ACHN (cell line): Measurements from ENCODE around the gene KRT8.

Source experiments
- DNase-seq: peaks from one replicate; pipeline ENCODE4 v3.0.0-alpha.2; 2015
- in situ Hi-C: cut with HindIII; loops from 2 replicates; pipeline ENCODE4 v1.10.0; 2017; ENCODE audit warnings: low sequenced_read_pairs, low pct_ligation_motif_present, low pct_unique_long_range_greater_than_20kb

The KRT8 gene

DNA sequence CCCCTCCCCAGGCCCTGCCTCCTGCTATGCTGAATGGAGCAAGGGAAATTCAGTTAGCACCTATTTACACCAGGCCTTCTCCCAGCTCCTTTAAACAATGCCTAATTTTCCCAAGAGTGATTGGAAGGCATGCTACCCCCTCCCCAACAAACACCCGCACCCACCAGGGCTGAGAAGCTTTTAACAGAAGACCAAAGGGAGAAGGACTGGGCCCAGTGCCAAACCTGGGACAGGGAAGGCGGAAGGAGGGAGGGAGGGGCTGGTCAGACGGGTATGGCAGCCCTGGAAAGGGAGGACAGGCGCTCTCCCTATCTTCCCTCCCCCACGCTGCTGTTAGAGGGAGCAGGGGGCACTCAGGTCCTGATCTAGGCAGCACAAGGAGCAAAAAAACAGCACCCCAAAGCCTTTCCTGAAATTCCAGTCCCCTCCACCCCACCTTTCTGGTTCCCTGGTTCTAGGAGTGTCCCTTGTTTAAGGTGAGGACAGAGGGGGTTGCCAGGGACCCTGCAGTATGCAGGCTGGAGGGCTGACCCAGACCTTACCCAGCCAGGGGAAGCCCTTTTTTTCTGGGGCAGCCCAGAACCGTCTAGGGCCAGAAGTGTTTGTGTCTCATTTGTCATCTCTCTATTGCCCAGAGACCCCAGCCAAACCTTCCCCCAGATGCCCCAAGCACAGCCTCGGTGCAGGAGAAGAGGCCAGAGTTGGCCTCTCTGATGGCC, 2.4 kb upstream of the KRT8 start:
- DNase-seq = no peak
- in situ Hi-C loops = no loop called here

DNA sequence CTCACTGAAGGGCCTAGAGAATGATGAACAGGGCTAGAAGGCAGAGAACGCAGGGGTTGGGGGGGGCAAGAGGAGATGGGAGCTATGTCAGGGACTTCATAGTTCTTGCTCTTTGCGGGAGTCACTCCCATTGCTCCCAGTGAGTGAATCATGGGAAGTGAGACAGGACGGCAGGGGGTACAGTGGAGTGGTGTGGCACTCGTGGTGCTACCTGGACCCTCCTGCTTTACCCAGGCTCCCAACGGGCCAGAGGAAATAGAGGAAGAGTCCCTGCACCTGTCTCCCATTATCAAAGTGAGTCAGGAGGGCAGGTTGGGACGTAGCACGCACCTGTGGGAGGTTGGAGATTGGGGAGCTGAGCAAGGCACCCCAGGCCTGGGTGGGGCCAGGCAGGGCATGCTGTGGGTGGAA, 1.3 kb upstream of the KRT8 start:
- no peak for DNase-seq
- in situ Hi-C loops = no loop called here

DNA sequence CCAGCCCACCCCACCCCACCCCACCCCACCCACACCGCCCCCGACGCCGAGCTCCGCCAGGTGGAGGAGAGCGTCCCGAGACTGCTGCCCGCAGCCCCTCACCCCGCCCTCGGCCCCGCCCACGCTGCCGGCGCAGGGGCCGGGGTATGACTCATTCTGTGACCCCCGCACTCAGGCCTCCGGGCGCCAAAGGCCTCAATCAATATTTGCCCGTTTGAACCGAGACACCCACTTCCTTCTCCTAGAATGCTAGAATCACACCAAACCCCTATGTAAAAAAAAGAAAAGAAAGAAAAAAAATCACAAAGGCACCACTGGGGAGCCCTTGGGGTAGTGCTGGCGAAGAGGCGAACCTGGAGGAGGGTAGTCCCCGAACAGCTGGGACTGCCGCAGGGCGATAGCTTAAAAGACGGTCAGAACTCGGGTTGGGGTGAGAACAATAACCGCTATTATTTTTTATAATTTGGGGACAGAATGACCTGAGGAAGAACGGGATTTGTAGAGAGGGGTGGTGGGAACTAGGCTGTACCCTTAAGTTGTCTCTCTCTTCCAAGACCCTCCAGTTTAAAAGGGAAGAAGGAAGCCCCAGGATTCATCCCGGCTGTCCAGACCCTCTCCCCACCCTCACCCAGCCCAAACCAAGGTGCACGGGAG, 894 bp downstream of the KRT8 start:
- in situ Hi-C loops = no loop called here

DNA sequence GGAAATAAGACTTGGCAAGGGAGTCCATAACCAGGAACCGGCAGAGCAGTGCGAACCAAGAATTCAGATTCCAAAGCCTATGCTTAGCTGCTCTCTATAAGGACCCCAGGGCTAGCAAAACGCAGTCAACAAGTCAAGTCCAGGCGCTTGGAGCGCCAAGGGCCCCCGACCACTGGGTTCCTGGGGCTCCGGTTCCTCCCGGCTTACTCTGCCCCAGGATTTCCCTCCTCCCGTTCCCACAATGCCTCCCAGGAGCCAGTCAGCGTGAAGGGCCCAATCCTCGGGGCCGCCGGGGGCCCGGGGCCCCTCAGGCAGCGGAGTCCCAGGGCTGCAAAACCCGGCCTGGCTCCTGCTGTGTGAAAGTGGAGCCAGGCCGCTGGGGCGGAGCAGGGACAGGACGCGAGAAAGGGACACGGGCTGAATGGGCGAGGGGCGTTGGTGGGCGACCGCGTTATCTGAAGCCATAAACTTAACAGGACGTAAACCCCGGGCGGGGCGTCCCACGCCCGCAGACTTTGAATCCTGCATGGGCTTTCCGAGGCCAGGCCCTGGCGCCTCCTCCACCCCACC, 1.5 kb downstream of the KRT8 start:
- DNase-seq = peak; percentile 89
- in situ Hi-C loops = no loop called here

More for the DNA sequence above, 894 bp downstream of the KRT8 start:
- DNase-seq = peak; percentile 82

DNA sequence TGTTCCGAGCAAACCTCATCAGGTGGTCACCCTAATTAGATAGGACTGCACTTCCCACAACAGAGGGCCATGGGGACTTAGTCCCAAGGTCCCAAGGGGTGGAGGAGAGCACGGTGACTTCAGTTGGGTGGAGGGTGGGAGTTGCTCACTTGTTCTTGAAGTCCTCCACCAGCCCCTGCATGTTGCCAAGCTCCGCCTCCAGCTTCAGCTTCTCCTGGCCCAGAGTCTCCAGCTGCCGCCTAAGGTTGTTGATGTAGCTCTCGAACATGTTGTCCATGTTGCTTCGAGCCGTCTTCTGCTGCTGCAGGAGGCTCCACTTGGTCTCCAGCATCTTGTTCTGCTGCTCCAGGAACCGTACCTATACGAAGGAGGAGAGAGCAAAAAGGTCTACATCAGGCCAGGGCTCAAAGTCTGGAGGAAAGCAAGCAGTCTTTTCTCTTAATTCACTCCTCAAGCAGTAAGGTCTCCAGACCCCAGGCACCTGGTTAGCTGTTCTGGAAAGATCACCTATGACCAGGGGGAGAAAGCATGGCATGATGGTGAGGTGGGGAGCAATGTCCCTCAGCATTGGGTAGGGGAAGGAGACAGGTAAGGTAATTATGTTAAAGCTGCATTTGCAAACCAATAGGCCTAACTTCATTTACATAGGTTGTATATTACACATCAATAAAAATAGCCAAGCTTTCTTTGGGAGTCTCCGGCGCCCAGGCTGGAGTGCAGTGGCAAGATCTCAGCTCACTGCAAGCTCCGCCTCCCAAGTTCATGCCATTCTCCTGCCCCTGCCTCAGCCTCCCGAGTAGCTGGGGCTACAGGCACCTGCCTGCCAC, 2.9 kb downstream of the KRT8 start:
- in situ Hi-C loops = no loop called here
- DNase-seq = no peak

DNA sequence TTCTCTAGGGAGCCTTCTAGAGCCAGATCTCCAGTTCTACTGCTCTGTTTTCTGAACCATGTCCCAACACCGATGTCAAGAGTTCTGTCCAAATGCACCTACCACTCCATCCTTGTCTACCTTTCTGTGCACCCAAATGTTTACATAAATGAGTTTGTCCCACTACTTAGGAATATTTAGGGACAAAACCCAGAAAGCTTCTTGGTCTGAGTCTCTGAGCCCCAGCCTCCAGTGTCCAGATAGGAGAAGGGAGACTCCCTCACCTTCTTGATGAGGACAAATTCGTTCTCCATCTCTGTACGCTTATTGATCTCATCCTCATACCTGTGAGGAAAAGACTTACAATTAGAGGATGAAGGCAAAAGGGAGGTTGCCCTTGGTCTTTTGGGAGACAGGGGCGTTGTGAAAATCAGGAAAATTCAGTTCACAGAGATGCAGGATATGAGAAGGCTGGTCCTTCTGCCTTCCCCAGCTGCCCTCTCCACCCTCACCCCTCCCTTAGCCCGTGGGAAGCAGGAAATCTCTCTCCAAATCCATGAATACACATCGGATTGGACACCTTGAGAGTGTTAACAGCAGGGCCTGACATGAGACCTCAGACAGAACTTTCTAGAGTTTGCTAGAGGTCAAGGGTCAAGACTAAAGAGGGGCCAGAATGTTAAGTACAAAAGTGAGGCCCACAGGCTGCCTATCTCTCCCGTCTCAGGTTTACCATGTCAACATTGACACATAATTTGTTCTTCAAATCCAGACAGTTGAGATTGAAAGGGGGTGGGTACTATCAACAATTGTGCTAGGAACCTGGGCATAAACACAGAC, 3.8 kb downstream of the KRT8 start:
- DNase-seq = no peak
- in situ Hi-C loops = no loop called here

DNA sequence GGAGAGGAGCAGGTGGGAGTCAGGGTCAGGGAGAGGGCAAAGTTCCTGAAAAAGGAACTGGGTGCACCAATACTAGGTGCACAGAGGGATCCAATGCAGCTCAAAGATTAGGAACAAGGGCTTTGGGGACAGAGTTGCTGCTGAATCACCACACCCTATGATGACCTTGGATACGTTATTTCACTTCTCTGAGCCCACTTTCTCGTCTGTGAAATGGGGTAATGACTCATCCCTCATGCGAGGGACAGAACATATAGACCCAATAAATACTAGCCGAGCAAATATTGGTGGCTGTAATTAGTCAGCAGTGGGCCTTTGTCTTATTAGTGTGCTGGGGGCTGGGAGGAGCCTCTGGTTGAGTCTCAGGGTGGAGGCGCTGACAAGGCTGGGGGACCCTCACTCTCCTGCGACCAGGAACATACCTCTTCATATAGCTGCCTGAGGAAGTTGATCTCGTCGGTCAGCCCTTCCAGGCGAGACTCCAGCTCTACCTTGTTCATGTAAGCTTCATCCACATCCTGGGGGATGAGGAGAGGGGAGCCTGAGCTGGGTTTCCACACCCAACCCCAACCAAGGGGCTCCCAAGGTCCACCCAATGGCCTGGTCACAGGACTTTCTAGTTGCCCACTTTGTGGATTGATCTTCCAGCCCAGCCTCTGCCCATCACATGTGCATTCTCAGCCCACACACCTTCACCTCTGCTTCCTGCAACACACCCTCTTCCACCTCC, 4.5 kb downstream of the KRT8 start:
- in situ Hi-C loops = no loop called here
- no peak for DNase-seq

DNA sequence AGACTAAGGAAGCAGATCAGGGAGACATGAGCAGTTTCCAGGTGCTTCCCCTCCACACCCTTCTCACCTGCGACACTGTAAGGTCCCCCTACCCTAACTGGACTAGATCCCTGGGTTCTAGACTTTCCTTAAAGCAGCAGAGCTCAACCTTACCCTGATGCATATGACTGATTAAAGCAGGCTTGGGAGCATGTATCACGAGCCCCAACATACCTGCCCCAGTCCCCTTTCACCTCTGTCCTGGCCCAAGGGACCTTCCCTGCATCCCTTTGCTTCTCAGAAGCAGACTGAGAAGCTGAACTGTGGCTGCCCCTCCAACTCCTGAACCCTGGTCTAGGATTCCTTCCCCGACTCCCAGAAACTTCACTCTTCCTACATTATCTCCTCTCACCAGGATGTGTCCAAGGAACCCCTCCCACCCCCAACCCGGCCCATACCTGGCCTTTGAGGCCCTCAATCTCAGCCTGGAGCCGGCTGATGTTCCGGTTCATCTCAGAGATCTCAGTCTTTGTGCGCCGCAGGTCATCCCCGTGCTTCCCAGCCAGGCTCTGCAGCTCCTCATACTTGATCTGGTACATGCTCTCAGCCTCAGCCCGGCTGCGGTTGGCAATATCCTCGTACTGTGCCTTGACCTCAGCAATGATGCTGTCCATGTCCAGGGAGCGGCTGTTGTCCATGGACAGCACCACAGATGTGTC, 5.4 kb downstream of the KRT8 start:
- in situ Hi-C loops = loop anchor here (25.0 kb wide), 1 partner anchor 88 kb away; no protein-coding TSS in a partner anchor
- no peak for DNase-seq

DNA sequence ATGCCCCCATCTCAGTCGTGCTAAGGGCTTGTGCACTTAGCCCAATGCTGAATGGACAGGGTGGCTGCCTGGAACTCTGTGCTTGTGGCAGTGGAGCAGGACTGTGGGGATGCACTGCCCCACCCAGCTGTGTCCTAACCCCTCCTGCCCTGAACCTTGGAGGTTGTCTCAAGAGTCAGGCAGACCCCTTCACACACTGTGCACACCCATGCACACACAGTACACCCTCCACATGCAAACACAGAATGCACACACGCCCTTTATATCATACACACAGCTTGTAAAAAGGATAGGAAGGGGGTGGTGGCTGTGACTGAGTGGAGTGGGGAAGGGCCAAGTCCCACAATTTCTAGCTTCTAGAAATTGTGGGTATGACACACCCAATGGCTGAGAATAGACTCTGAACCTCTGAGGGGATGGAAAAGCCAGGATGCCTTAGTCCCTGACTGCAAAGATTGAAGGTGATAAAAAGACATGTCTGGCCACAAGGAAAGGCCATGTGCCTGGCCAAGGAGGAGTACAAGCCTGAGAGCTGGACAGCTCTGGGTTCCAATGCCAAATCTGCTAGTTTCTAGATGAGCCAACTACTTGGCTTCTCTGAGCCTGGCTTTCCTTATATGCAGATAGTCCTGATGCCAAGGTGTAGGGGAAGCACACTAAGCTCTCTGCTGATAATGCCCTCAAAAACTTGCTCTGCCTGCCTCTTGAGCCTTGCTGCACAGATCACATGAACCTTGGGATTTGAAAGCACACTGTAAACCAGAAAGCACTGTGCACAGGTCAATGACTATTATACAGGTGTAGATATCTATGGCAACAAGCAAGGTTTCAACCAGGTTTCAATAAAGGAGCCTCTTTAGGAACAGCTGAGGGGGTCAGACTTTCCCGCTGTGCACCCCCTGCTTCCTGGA, 8.4 kb downstream of the KRT8 start:
- no peak for DNase-seq
- in situ Hi-C loops = loop anchor here (25.0 kb wide), 1 partner anchor 91 kb away; no protein-coding TSS in a partner anchor

DNA sequence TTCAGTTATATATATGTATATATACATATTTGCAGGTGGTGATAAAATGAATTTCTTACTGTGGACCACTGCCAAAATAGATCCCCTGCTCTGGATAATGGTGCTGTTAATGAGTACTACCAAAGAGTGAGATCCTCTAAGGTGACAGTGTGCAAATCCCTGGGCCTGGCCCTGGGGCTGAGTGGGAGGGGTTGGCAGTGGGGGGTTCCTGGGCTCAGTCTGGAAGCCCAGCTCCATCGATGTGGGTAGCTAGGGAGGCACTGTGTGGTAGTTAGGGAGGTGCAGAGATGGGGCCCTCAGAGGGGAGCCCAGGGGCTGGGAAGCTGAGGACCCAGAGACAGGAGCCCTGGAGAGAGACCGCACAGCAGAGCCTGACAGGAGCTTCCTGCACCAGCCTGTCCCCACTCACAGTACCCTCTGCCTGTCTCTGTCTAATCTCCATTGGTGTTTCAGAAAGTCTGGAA, 9.1 kb downstream of the KRT8 start:
- DNase-seq = peak; percentile 29
- in situ Hi-C loops = loop anchor here (25.0 kb wide), 1 partner anchor 92 kb away; no protein-coding TSS in a partner anchor

DNA sequence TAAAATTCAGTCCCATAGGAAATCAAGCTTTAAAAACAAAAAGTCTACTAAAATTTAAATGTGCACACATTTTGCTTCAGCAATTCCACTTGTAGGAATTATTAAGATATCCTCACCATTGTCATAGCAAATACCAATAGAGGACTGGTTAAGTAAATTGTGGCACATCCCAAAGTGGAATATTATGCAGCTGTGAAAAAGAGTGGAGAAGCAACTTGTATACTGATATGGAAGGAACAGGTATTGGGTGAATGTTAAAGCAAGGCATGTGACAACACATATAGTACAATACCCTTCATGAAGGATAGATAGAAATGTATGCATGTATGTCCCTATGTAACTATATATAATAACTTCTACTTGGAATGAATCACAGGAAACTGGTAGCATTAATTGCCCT, 11.9 kb downstream of the KRT8 start:
- in situ Hi-C loops = loop anchor here (25.0 kb wide), 1 partner anchor 94 kb away; no protein-coding TSS in a partner anchor
- no peak for DNase-seq

DNA sequence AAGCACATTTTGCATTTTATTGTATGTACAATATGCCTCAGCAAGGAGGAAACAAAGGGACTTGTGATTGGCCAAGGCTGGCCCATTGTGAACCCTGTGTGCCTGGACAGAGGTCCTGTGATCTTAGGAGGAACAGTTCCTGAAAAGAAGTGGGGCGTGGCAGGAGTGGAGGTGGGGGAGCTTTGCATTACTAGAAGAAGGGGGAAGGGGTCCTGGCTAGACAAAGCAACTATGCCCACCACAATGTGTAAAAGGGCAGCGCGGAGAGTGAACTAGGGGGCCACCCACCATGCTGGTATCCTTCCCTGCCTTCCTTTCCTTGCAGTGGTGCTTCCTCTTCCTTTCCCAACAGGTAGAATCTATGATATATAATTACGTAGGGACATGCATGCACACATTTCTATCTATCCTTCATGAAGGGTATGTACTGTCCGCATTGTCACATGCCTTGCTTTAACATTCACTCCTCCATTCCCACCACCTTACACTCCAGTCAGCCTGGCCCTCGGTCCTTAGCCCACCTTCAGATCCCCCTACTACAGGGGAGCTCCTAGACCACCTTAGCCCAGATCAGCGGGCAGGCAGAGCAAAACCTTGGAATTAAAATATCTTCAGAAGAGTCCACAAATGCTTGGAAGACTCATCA, 12.5 kb downstream of the KRT8 start:
- no peak for DNase-seq
- in situ Hi-C loops = loop anchor here (25.0 kb wide), 1 partner anchor 95 kb away; no protein-coding TSS in a partner anchor

DNA sequence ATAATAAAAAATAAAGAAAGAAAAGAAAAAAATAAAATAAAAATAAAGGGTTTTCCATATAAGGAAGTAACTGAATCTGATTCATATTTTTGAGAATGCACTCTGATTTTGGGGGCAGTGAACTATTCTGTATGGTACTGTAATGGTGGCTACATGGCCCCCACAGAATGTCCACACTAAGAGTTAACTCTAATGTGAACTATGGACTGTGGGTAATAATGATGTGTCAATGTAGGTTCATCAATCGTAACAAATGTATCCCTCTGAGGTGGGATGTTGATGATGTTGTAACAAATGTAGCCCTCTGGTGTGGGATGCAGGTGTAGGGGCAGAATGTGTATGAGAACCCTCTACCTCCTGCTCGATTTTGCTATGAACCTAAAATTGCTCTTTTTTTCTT, 13.8 kb downstream of the KRT8 start:
- in situ Hi-C loops = loop anchor here (25.0 kb wide), 1 partner anchor 96 kb away; no protein-coding TSS in a partner anchor
- no peak for DNase-seq

DNA sequence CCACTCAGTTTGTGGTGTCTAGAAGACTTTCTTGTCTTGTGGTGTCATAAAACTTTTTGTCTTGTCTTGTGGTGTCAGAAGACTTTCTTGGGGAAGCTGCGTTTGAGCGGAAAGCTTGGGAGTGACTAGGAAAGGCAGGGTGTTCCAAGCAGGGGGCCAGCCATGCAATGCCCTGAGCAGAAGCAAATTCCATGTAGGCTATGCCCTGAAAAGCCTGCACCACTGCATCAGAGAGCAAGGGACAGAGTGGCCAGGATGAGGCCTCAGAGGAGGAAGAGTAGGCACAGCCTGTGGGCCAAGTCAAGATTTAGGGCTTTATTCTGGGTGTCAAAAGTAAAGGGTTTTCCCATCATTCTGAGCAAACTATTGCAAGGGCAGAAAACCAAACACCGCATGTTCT, 14.5 kb downstream of the KRT8 start:
- DNase-seq = no peak
- in situ Hi-C loops = loop anchor here (25.0 kb wide), 1 partner anchor 97 kb away; no protein-coding TSS in a partner anchor
